ENCODE results near the gene PTPN20.

The PTPN20 gene

GRCh38 chr10:47035171-47035818, 124.1 kb downstream of the PTPN20 start:
- DNase-seq (ENCODE audit: low spot score): no peak

GRCh38 chr10:47035819-47036337, 124.7 kb downstream of the PTPN20 start:
- DNase-seq (ENCODE audit: low spot score): no peak

- no peak for DNase-seq (ENCODE audit: low spot score)
Observed at GRCh38 chr10:47036771-47037170, 125.5 kb downstream of the PTPN20 start.

GRCh38 chr10:47037654-47038425, 126.6 kb downstream of the PTPN20 start:
- DNase-seq (ENCODE audit: low spot score): no peak

- peak; percentile 59 for DNase-seq (ENCODE audit: low spot score)
Observed at GRCh38 chr10:47038881-47039561, 127.8 kb downstream of the PTPN20 start.

DNA sequence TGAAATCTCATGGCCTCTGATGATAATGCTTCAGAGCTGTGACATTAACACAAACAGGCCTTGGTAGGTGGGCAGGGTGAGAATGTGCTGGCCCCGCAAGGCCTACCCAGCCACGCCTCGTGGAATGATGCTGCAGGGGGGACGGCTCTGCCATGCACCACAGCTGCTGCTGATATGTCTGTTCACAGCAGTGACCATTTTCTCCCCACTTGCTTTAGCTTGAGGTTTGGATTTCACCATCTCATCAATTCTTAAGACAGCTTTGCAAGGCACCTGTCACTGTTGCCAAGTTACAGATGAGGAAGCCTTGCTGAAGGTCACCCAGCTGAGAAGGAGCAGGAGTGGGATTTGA, 128.3 kb downstream of the PTPN20 start:
- no peak for DNase-seq (ENCODE audit: low spot score)

DNA sequence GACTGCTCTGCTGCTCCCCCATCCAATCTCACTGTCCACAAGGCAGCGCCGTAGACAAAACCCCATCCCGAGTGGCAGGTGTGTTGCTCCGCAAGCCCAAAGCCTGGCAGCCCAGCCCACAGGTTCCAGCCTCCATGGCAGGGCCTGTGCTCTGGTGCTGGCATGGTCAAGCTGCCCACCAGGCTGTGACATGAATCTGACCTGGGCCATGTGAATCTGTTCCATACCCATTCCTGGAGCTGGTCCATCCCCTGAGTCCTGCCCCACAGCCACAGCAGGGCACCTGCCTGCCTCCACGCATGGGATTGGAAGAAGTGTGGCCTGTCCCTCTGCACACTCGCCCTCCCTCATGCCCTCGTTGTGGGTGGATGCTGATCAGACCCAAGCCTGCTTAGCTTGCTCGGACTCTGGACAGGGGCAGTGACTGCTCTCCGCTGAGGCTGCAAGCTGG, 128.8 kb downstream of the PTPN20 start:
- DNase-seq (ENCODE audit: low spot score): no peak

DNA sequence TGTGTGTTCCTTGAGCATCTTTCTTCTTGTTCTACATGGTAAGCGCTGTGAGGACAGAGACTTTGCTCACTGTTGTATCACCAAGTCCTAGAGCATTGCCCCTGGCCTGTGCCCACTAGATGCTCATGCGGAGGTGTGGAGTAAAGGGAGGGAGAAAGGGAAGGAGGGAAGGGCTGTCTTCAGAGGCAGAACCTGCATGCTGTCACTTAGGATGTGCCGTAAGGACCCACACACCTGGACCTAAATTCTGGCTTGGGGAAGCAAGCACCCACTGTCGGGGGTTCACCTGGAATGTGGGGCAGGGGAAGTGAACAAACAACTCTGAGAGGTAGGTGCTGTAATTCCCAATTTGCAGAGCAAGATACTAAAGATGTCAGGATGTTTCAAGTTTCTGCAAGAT, 129.5 kb downstream of the PTPN20 start:
- no peak for DNase-seq (ENCODE audit: low spot score)

- no peak for DNase-seq (ENCODE audit: low spot score)
Observed at GRCh38 chr10:47041396-47042198, 130.4 kb downstream of the PTPN20 start.

- no peak for DNase-seq (ENCODE audit: low spot score)
Observed at GRCh38 chr10:47042199-47042473, 130.9 kb downstream of the PTPN20 start.

- no peak for DNase-seq (ENCODE audit: low spot score)
Observed at GRCh38 chr10:47042780-47043750, 131.8 kb downstream of the PTPN20 start.

DNA sequence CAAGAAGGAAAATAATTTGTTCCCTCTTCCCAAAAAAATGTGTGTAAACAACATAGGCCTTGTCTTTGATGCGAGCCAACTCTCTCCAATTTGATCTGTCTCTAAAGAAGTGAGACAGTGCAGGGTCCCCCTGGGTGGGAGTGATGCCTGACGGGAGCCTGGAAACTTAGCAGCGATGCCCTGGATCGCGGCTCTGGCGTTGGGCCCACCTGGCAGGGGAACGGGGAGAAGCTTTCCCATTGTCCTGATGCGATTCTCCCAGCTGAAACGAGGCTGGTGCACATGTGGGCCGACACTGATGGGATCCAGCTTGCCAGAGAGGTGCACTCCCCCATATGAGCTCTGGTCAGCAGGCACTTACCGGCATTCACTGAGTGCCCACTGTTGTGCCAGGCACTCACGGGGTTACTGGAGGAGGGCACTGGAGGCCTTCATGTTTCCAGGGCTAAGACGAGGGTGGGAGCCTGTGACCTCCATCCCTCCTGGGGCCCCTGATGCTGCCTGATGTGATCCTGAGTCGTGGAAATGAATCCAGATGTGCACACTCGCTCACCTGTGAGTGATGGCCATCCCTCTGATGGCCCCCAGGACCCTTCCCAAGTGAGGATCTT, 132.8 kb downstream of the PTPN20 start:
- no peak for DNase-seq (ENCODE audit: low spot score)

GRCh38 chr10:47044741-47045140, 133.5 kb downstream of the PTPN20 start:
- no peak for DNase-seq (ENCODE audit: low spot score)

DNA sequence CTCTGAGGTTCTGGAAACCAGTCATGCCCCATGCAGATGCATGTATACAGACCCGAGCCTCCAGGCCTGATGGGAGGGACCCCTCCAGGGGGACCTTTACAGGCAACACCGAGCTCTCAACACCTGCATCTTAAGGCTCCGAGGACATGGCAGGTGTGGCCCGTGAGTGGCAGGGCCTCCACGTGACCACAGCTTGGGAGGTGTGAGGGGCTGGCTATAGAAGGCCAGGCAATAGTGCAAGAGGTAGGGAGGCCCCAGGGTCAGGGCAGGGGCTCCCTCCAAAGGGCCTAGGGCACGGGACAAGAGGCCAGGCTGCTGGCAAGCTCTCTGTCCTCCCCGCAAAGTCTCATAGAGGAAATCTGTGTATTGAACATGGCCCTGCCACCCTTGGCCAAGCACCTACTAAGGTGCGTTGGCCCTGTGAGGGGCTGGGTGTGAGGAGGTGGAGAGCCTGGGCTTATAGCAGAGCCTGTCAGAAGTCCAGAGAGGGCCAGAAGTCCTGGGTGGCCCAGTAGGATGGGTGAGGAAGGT, 134.2 kb downstream of the PTPN20 start:
- no peak for DNase-seq (ENCODE audit: low spot score)

GRCh38 chr10:47046321-47047126, 135.3 kb downstream of the PTPN20 start:
- no peak for DNase-seq (ENCODE audit: low spot score)

DNA sequence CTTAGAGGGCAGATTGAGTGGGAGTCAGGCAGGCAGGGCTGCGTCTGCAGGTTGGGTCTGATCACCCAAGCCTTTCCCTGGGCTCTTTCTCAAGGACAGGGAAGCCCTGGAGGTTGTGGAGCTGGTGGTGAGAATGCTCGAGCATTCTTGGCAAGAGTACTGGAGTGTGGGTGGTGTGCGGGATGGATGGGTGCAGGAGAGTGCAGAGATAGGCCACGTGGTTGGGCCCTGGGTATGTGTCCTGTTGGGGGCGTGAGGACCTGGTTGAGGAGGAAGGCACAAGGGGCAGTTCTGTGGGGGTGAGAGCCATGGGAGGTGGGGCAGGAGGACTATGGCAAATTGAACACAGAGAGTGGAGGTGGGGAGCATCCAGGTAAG, 135.9 kb downstream of the PTPN20 start:
- no peak for DNase-seq (ENCODE audit: low spot score)

- peak; percentile 89 for DNase-seq (ENCODE audit: low spot score)
Observed at GRCh38 chr10:47047577-47048525, 136.6 kb downstream of the PTPN20 start.

DNA sequence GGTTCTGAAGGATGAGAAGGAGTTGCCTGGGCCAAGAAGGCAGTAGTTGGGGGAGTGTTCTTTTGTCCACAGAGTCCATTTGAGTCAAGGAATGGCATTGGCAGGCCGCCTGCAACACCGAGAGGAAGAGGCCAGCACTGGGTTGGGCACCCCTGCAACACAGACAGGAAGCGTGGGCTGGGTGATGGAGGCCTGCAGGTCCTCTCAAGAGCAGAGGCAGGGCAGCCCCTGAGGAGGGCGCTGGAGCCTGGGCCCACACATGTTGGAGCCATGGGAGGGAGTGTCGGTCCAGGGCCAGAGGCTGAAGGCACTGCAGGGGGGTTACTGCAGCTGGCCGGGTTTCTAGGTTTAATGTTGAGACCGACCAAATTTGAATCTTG, 137.3 kb downstream of the PTPN20 start:
- DNase-seq (ENCODE audit: low spot score): no peak

Measured in ecto neural progenitor cell (in vitro differentiated cells).